ENCODE results near the gene OOSP4A. TPM values are rescaled to one million over a fixed set of nuclear protein-coding genes. Genes with fewer than 3 reads are reported as not detected.
A peak's percentile ranks its signal among the peaks of the same experiment; 100 is the strongest.

Gene OOSP4A
- not detected in 2 replicates for total RNA-seq
- not detected in 2 replicates for polyA plus RNA-seq
- polyA plus RNA-seq (2012), result not detected in 2 replicates
- not detected in 2 replicates for polyA minus RNA-seq (ENCODE audit: low replicate concordance)

DNA sequence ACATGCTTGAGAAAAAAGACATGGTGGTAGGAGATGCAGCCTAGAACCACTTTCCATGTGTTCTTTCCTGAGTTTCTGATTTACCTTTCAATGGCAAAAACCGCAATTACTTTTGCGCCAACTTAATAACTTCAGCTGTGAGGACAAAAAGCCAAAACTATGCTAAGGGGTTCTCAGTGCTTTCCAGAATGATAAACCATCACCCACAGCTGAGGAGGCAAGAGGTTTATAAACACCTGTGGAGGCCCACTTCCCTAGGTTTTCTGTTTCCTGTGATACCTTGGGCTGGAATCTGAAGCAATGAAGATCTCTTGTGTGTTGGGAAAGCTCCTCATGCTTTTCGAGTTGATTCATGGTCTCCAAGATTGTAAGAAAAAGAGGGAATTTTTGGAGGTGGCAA is at the start of gene OOSP4A:
TSS of gene OOSP4A (plus strand) at position 301 of the 400 bp plus-strand sequence. CDS start at position 301, 0 bp downstream.
- Histone ChIP-seq H3K9me3 (ENCODE audit: control insufficient read depth, insufficient read depth, low read depth, low read length) (no peaks in the 10 kb centered on the region), H3K27ac (ENCODE audit: insufficient read depth, low read length) (no peak within 1 kb of the TSS), H3K27me3 (ENCODE audit: control insufficient read depth, insufficient read depth, low read length) (no peaks in the 10 kb centered on the region), H3K9ac (ENCODE audit: insufficient read depth, low read length) (no peak within 1 kb of the TSS), H4K20me1 (ENCODE audit: control insufficient read depth, extremely low read depth, insufficient read depth, low read length) (no peaks in the 10 kb centered on the region), H3K36me3 (ENCODE audit: control insufficient read depth, insufficient read depth, low read length) (no peaks in the 10 kb centered on the region), H3K4me3 (replicated peaks in 1 of 4; ENCODE audit: control extremely low read depth in 1 of 4, insufficient read depth in 1 of 4, low read depth in 3 of 4, low read length in 4 of 4) (no peak within 1 kb of the TSS), H2AFZ (ENCODE audit: low read length) (no peak within 1 kb of the TSS), H3K79me2 (ENCODE audit: control insufficient read depth, insufficient read depth, low read length) (no peaks in the 10 kb centered on the region), H3K4me2 (ENCODE audit: extremely low read depth, insufficient read depth, low read length) (no peak within 1 kb of the TSS), H3K4me1 (ENCODE audit: control insufficient read depth, extremely low read depth, insufficient read depth, low read length) (no peaks in the 10 kb centered on the region)
- TF ChIP-seq EZH2 (IDR thresholded peaks at IDR 0.05; ENCODE audit: low read length, missing control alignments), result no peak
- TF ChIP-seq, protein P1, sequence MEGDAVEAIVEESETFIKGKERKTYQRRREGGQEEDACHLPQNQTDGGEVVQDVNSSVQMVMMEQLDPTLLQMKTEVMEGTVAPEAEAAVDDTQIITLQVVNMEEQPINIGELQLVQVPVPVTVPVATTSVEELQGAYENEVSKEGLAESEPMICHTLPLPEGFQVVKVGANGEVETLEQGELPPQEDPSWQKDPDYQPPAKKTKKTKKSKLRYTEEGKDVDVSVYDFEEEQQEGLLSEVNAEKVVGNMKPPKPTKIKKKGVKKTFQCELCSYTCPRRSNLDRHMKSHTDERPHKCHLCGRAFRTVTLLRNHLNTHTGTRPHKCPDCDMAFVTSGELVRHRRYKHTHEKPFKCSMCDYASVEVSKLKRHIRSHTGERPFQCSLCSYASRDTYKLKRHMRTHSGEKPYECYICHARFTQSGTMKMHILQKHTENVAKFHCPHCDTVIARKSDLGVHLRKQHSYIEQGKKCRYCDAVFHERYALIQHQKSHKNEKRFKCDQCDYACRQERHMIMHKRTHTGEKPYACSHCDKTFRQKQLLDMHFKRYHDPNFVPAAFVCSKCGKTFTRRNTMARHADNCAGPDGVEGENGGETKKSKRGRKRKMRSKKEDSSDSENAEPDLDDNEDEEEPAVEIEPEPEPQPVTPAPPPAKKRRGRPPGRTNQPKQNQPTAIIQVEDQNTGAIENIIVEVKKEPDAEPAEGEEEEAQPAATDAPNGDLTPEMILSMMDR (conservative IDR thresholded peaks at IDR 0.05 in 1 of 2, IDR thresholded peaks at IDR 0.05 in 1 of 2; ENCODE audit: low read depth in 1 of 2, low read length in 2 of 2), result no peak
- no peak for DNase-seq (ENCODE audit: low read depth in 2 of 2)

DNA sequence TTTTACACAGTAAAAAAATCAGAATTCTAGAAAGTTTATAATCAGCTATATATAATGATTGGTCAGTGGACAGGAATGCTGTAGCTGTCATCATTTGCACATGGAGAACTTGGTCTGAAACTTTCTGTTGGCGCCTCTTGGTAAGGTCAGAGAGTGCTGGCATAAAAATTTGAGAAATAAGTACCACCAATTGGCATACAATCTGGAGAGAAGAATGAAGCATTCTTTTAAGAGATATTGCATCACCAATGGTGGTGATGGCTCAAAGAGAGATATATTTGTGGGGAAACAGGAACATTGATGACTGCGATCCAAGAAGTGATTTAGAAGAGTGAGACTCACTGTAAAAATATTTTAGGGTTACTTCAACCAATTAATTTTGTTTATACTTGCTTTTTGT is 45.4 kb upstream of the OOSP4A start:
- H3K4me3 ChIP-seq (replicated peaks in 1 of 4; ENCODE audit: control extremely low read depth in 1 of 4, insufficient read depth in 1 of 4, low read depth in 3 of 4, low read length in 4 of 4), result no peak overlapping the region
- no peak overlapping the region for H2AFZ ChIP-seq (ENCODE audit: low read length)
- no peaks in the 10 kb centered on the region for H4K20me1 ChIP-seq (ENCODE audit: control insufficient read depth, extremely low read depth, insufficient read depth, low read length)
- H3K4me2 ChIP-seq (ENCODE audit: extremely low read depth, insufficient read depth, low read length), result no peak overlapping the region
- peak in 1 of 2 donors; percentile 45 for DNase-seq (ENCODE audit: low read depth in 2 of 2)
- H3K27me3 ChIP-seq (ENCODE audit: control insufficient read depth, insufficient read depth, low read length), result no peaks in the 10 kb centered on the region
- no peak overlapping the region for H3K9ac ChIP-seq (ENCODE audit: insufficient read depth, low read length)
- no peaks in the 10 kb centered on the region for H3K79me2 ChIP-seq (ENCODE audit: control insufficient read depth, insufficient read depth, low read length)
- H3K27ac ChIP-seq (ENCODE audit: insufficient read depth, low read length), result no peak overlapping the region
- H3K9me3 ChIP-seq (ENCODE audit: control insufficient read depth, insufficient read depth, low read depth, low read length), result no peaks in the 10 kb centered on the region
- TF ChIP-seq, protein P1 (conservative IDR thresholded peaks at IDR 0.05 in 1 of 2, IDR thresholded peaks at IDR 0.05 in 1 of 2; ENCODE audit: low read depth in 1 of 2, low read length in 2 of 2), result no peak
- TF ChIP-seq EZH2 (IDR thresholded peaks at IDR 0.05; ENCODE audit: low read length, missing control alignments), result no peak
- H3K36me3 ChIP-seq (ENCODE audit: control insufficient read depth, insufficient read depth, low read length), result no peaks in the 10 kb centered on the region
- H3K4me1 ChIP-seq (ENCODE audit: control insufficient read depth, extremely low read depth, insufficient read depth, low read length), result no peaks in the 10 kb centered on the region

DNA sequence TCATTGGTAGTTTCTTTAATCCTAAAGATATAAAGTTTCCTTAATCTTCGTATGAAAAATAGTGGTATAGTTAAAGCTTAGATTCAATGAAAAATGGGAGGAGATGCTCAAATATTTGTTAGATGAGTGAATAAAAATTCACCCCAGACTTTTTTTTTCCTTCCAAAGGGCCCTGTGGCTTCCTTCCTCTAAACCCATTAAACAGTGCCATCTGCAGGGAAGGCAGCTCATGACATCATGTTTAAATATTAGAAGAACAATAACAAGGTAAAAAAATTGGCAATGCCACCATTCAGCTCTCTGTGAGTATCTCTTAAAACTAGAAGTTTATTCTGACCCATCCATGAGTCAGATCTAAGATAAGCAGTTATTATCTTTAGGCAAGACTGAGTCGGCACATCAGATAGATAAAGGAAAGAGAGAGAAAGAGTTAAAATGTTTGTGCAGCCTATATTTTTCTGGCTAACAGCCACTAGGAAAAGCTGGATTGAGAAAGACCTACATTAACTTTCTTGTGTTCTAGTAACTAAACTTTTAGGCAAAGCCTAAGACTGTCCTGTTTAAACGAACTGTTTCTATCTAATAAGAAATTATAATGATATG is 44.7 kb upstream of the OOSP4A start:
- Histone ChIP-seq H4K20me1 (ENCODE audit: control insufficient read depth, extremely low read depth, insufficient read depth, low read length) (no peaks in the 10 kb centered on the region), H3K27ac (ENCODE audit: insufficient read depth, low read length) (no peak overlapping the region), H3K9ac (ENCODE audit: insufficient read depth, low read length) (no peak overlapping the region), H2AFZ (ENCODE audit: low read length) (no peak overlapping the region), H3K27me3 (ENCODE audit: control insufficient read depth, insufficient read depth, low read length) (no peaks in the 10 kb centered on the region), H3K79me2 (ENCODE audit: control insufficient read depth, insufficient read depth, low read length) (no peaks in the 10 kb centered on the region), H3K4me3 (replicated peaks in 1 of 4; ENCODE audit: control extremely low read depth in 1 of 4, insufficient read depth in 1 of 4, low read depth in 3 of 4, low read length in 4 of 4) (no peak overlapping the region), H3K9me3 (ENCODE audit: control insufficient read depth, insufficient read depth, low read depth, low read length) (no peaks in the 10 kb centered on the region), H3K36me3 (ENCODE audit: control insufficient read depth, insufficient read depth, low read length) (no peaks in the 10 kb centered on the region), H3K4me2 (ENCODE audit: extremely low read depth, insufficient read depth, low read length) (no peak overlapping the region), H3K4me1 (ENCODE audit: control insufficient read depth, extremely low read depth, insufficient read depth, low read length) (no peaks in the 10 kb centered on the region)
- peak in 1 of 2 donors; percentile 47 for DNase-seq (ENCODE audit: low read depth in 2 of 2)
- TF ChIP-seq, protein P1 (conservative IDR thresholded peaks at IDR 0.05 in 1 of 2, IDR thresholded peaks at IDR 0.05 in 1 of 2; ENCODE audit: low read depth in 1 of 2, low read length in 2 of 2), result peak in 1 of 2 donors; percentile 28
- TF ChIP-seq EZH2 (IDR thresholded peaks at IDR 0.05; ENCODE audit: low read length, missing control alignments), result no peak

All from fibroblast of lung (primary cell).